GM12872 (cell line): ENCODE results near the gene RAG2.

ENCODE experiments used
- TF ChIP-seq, protein P1 (sequence below): IDR thresholded peaks from 3 replicates; pipeline ENCODE4 v1.5.1; 2011; ENCODE audit warnings: low read depth, mild to moderate bottlenecking, low read length, moderate library complexity; ENCODE audit not compliant: insufficient read depth

RAG2 gene

DNA sequence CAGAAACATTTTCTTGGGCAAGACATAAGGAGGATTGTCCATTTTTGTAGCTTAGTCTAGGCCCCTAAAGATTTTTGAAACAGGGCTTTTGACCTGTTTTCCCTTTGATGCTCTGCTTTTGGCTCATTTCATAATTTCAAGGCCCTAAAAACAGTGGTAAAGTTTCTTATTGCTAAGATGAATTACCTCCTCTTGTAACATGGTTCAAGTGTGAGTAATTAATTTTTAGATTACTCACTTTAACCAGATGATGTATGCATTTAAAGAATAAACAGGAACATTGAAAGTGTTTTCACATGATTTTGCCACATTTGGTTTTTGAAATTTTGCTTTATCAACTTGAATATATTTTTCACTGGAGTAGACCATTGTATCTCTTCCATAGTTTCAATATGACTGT, 1.2 kb downstream of the RAG2 start:
- TF ChIP-seq, protein P1, sequence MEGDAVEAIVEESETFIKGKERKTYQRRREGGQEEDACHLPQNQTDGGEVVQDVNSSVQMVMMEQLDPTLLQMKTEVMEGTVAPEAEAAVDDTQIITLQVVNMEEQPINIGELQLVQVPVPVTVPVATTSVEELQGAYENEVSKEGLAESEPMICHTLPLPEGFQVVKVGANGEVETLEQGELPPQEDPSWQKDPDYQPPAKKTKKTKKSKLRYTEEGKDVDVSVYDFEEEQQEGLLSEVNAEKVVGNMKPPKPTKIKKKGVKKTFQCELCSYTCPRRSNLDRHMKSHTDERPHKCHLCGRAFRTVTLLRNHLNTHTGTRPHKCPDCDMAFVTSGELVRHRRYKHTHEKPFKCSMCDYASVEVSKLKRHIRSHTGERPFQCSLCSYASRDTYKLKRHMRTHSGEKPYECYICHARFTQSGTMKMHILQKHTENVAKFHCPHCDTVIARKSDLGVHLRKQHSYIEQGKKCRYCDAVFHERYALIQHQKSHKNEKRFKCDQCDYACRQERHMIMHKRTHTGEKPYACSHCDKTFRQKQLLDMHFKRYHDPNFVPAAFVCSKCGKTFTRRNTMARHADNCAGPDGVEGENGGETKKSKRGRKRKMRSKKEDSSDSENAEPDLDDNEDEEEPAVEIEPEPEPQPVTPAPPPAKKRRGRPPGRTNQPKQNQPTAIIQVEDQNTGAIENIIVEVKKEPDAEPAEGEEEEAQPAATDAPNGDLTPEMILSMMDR: no peak

GRCh38 chr11:36594316-36594989, 3.6 kb downstream of the RAG2 start, which contains the start of gene IFTAP:
IFTAP (plus strand) TSS chr11:36594502; CDS start chr11:36610104, 15,602 bp downstream.
- TF ChIP-seq, protein P1: no peak

DNA sequence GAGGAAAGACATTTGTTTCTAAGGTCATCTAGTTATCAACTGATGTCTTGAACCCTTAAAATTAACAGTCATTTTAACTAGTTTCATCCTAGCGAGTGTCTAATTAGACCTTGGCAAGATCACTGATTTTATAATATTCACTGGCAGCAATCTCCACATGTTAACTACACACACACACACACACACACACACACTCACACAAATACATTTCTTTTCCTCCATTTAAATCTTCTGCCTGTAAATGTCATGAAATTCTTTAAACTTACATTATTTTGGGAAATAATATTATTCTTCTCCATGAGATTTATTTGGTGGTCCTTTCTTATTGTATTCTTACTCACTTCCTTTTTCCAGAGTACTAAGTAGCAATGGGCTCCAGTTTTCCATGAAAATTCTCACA, 6.6 kb downstream of the RAG2 start:
- TF ChIP-seq, protein P1: no peak

DNA sequence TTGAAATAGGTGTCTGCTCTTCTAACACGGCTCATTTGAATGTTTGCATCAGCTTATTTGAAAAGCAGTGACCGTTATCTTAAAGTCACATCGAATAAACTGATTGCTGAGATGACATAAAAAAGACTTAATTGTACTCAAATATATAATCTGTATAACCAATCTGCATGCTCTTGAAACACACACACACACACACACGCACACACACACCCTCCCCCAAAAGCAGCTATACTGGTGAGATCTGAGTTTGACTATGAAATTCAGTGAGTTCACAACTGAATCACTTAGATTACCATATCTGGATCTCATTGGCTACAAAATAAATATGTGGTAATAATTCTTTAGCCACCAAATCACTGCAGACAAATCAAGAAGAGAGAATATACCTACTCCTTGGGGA, 7.5 kb downstream of the RAG2 start:
- TF ChIP-seq, protein P1: no peak

DNA sequence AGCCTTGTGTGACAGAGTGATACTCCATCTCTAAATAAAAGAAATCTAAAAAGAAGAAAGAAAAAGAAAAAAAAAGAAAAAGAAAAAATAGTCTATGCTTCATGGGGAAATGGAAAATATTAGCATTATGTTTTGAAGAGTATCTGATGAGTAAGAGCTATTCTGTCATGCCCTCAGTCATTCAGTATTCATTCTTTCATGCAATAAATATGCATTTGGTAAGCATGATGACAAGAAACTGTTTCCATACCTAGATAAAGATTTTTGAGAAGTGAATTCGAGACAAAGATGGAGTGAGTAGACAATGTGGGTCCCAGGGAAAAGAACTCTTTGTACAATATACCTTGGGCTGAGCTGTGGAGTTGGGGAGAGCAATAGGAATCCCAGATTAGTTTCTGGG, 9.9 kb downstream of the RAG2 start:
- TF ChIP-seq, protein P1: no peak

- TF ChIP-seq, protein P1: no peak
These were observed 11.5 kb downstream of the RAG2 start for GRCh38 chr11:36586543-36586942.

DNA sequence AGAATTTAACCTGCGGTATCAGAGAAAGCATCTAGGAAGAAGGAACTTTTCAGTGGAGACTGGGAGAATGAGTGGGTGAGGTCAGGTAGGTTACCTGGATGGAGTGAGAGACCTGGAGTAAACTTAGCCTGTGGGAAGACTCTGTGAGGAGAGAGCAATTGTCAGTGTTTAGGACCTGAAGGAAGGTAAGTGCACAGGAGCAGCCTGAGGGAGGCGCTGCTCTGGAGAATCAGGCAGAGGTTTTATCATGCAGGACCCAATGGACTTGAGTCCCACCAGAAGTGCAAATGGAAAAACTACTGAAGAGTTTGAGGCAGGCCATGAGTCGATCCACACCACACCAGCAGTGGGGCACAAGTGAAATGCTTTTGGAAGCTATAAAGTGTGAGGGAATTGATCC, 14.4 kb downstream of the RAG2 start:
- TF ChIP-seq, protein P1: no peak
